Measurements from ENCODE around the gene BAIAP2L1. TPM values are rescaled to one million over a fixed set of nuclear protein-coding genes. Genes with fewer than 3 reads are reported as not detected.

BAIAP2L1 gene
- total and polyA plus RNA-seq, 12 donors: 0.53 to 5.8 (median 1.8) TPM

GRCh38 chr7:98399462-98399861 is 1.4 kb downstream of the BAIAP2L1 start:
- Histone ChIP-seq H3K36me3 (no peaks in the 10 kb centered on the region), H3K4me3 (peak overlapping the region in 7 of 10 donors; percentile 12 to 45 (median 33)), H3K27ac (peak overlapping the region in 6 of 10 donors; percentile 10 to 67 (median 32)), H3K4me1 (peaks cover 0 to 13% (median 7%) of the 10 kb centered on the region in 9 donors), H3K9me3 (no peaks in the 10 kb centered on the region), H3K27me3 (peaks cover 0 to 46% (median 23%) of the 10 kb centered on the region in 7 donors)
- intact Hi-C loops (cut with DNase I): loop anchor here in 2 of 10 donors (2.0 to 10.0 kb wide), 2 partner anchors 33 to 65 kb away; no protein-coding TSS in a partner anchor
- WGBS, 2 donors: 28 to 31% methylated on average over 7 of the region's 7 CpGs
- ATAC-seq (no peak), DNase-seq (no peak)
- no peak for TF ChIP-seq CTCF (IDR thresholded peaks at IDR 0.05)

- H3K27me3 ChIP-seq: peaks cover 0 to 46% (median 23%) of the 10 kb centered on the region in 7 donors
Observed at GRCh38 chr7:98398567-98399372, 2.1 kb downstream of the BAIAP2L1 start.

GRCh38 chr7:98396768-98397167 is 4.1 kb downstream of the BAIAP2L1 start:
- ATAC-seq (no peak), DNase-seq (no peak)
- Histone ChIP-seq H3K27me3 (peaks cover 0 to 35% (median 12%) of the 10 kb centered on the region in 7 donors), H3K36me3 (no peaks in the 10 kb centered on the region), H3K27ac (no peak overlapping the region), H3K4me1 (peaks cover 0 to 13% (median 7%) of the 10 kb centered on the region in 9 donors), H3K9me3 (no peaks in the 10 kb centered on the region), H3K4me3 (no peak overlapping the region)
- intact Hi-C loops (cut with DNase I): loop anchor here in 2 of 10 donors (2.0 to 10.0 kb wide), 2 partner anchors 28 to 62 kb away; no protein-coding TSS in a partner anchor
- whole genome bisulfite sequencing, 2 donors: 98% methylated on average over 2 of the region's 2 CpGs
- TF ChIP-seq CTCF (IDR thresholded peaks at IDR 0.05): no peak

More at GRCh38 chr7:98398567-98399372, 2.1 kb downstream of the BAIAP2L1 start:
- DNase-seq (no peak), ATAC-seq (no peak)
- peaks cover 0 to 13% (median 7%) of the 10 kb centered on the region in 9 donors for H3K4me1 ChIP-seq
- no peaks in the 10 kb centered on the region for H3K9me3 ChIP-seq
- H3K27ac ChIP-seq: no peak overlapping the region
- H3K4me3 ChIP-seq: no peak overlapping the region
- 66 to 71% methylated on average over 20 of the region's 20 CpGs for whole genome bisulfite sequencing, 2 donors
- TF ChIP-seq CTCF (IDR thresholded peaks at IDR 0.05): no peak
- H3K36me3 ChIP-seq: no peaks in the 10 kb centered on the region
- intact Hi-C loops (cut with DNase I): loop anchor here in 2 of 10 donors (2.0 to 10.0 kb wide), 2 partner anchors 32 to 64 kb away; no protein-coding TSS in a partner anchor

GRCh38 chr7:98395951-98396350 is 4.9 kb downstream of the BAIAP2L1 start:
- H3K4me3 ChIP-seq: no peak overlapping the region
- WGBS, 2 donors: 89 to 95% methylated on average over 3 of the region's 3 CpGs
- no peak for TF ChIP-seq CTCF (IDR thresholded peaks at IDR 0.05)
- intact Hi-C loops (cut with DNase I): loop anchor here in 2 of 10 donors (2.0 to 10.0 kb wide), 2 partner anchors 27 to 61 kb away; no protein-coding TSS in a partner anchor
- no peaks in the 10 kb centered on the region for H3K9me3 ChIP-seq
- peaks cover 0 to 27% (median 5%) of the 10 kb centered on the region in 7 donors for H3K27me3 ChIP-seq
- no peak overlapping the region for H3K27ac ChIP-seq
- H3K36me3 ChIP-seq: no peaks in the 10 kb centered on the region
- H3K4me1 ChIP-seq: peaks cover 0 to 7% (median 5%) of the 10 kb centered on the region in 9 donors
- DNase-seq (no peak), ATAC-seq (no peak)

Measured in heart right ventricle (tissue), 16 donors.